ENCODE data around the gene RASSF8. TPM values are rescaled to one million over a fixed set of nuclear protein-coding genes. Genes with fewer than 3 reads are reported as not detected.

The RASSF8 gene
- total and polyA plus RNA-seq, 2 of the 8 experiments (the other 6 are each of a cell fraction or from before 2014, with no cell fraction given): 6.4 to 46.7 TPM

DNA sequence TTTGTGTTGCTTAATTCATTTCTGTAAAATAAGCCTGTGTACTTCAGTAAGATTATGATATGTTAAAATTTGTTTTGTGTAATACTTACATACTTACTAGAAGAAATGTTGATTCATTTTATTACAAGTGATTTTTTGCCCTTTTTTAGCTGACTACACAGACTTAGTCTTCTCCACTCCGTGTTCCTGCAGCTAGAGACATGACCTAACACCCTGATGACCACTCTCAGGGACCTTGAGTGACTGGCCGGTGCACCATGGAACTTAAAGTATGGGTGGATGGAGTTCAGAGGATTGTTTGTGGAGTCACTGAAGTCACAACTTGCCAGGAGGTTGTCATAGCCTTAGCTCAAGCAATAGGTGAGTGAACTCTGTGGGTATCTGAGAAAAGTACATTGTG lies 96.6 kb downstream of the RASSF8 start (continued):
- TF ChIP-seq, protein P1, sequence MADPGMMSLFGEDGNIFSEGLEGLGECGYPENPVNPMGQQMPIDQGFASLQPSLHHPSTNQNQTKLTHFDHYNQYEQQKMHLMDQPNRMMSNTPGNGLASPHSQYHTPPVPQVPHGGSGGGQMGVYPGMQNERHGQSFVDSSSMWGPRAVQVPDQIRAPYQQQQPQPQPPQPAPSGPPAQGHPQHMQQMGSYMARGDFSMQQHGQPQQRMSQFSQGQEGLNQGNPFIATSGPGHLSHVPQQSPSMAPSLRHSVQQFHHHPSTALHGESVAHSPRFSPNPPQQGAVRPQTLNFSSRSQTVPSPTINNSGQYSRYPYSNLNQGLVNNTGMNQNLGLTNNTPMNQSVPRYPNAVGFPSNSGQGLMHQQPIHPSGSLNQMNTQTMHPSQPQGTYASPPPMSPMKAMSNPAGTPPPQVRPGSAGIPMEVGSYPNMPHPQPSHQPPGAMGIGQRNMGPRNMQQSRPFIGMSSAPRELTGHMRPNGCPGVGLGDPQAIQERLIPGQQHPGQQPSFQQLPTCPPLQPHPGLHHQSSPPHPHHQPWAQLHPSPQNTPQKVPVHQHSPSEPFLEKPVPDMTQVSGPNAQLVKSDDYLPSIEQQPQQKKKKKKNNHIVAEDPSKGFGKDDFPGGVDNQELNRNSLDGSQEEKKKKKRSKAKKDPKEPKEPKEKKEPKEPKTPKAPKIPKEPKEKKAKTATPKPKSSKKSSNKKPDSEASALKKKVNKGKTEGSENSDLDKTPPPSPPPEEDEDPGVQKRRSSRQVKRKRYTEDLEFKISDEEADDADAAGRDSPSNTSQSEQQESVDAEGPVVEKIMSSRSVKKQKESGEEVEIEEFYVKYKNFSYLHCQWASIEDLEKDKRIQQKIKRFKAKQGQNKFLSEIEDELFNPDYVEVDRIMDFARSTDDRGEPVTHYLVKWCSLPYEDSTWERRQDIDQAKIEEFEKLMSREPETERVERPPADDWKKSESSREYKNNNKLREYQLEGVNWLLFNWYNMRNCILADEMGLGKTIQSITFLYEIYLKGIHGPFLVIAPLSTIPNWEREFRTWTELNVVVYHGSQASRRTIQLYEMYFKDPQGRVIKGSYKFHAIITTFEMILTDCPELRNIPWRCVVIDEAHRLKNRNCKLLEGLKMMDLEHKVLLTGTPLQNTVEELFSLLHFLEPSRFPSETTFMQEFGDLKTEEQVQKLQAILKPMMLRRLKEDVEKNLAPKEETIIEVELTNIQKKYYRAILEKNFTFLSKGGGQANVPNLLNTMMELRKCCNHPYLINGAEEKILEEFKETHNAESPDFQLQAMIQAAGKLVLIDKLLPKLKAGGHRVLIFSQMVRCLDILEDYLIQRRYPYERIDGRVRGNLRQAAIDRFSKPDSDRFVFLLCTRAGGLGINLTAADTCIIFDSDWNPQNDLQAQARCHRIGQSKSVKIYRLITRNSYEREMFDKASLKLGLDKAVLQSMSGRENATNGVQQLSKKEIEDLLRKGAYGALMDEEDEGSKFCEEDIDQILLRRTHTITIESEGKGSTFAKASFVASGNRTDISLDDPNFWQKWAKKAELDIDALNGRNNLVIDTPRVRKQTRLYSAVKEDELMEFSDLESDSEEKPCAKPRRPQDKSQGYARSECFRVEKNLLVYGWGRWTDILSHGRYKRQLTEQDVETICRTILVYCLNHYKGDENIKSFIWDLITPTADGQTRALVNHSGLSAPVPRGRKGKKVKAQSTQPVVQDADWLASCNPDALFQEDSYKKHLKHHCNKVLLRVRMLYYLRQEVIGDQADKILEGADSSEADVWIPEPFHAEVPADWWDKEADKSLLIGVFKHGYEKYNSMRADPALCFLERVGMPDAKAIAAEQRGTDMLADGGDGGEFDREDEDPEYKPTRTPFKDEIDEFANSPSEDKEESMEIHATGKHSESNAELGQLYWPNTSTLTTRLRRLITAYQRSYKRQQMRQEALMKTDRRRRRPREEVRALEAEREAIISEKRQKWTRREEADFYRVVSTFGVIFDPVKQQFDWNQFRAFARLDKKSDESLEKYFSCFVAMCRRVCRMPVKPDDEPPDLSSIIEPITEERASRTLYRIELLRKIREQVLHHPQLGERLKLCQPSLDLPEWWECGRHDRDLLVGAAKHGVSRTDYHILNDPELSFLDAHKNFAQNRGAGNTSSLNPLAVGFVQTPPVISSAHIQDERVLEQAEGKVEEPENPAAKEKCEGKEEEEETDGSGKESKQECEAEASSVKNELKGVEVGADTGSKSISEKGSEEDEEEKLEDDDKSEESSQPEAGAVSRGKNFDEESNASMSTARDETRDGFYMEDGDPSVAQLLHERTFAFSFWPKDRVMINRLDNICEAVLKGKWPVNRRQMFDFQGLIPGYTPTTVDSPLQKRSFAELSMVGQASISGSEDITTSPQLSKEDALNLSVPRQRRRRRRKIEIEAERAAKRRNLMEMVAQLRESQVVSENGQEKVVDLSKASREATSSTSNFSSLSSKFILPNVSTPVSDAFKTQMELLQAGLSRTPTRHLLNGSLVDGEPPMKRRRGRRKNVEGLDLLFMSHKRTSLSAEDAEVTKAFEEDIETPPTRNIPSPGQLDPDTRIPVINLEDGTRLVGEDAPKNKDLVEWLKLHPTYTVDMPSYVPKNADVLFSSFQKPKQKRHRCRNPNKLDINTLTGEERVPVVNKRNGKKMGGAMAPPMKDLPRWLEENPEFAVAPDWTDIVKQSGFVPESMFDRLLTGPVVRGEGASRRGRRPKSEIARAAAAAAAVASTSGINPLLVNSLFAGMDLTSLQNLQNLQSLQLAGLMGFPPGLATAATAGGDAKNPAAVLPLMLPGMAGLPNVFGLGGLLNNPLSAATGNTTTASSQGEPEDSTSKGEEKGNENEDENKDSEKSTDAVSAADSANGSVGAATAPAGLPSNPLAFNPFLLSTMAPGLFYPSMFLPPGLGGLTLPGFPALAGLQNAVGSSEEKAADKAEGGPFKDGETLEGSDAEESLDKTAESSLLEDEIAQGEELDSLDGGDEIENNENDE (IDR thresholded peaks at IDR 0.05; ENCODE audit: insufficient replicate concordance, low read length): no peak
- TF ChIP-seq CBX5 (IDR thresholded peaks at IDR 0.05; ENCODE audit: low read depth, low read length) (no peak), RBBP5 (IDR thresholded peaks at IDR 0.05; ENCODE audit: borderline replicate concordance, low read depth, low read length) (no peak), POLR2AphosphoS5 (IDR thresholded peaks at IDR 0.05; ENCODE audit: low read depth, low read length) (no peak), TBP (IDR thresholded peaks at IDR 0.05; ENCODE audit: low read depth, low read length) (no peak)
- TF ChIP-seq, protein P2, sequence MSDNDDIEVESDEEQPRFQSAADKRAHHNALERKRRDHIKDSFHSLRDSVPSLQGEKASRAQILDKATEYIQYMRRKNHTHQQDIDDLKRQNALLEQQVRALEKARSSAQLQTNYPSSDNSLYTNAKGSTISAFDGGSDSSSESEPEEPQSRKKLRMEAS (IDR thresholded peaks at IDR 0.05): no peak
